22Rv1 (cell line): Measurements from ENCODE around the gene CDKN3.

Experiments
- ZFX ChIP-seq: fragments of 450-650 bp; IDR thresholded peaks from 2 replicates; pipeline ENCODE4 v1.6.1; 2017; ENCODE audit warnings: antibody characterized with exemption, borderline replicate concordance
- TF ChIP-seq, protein P1 (sequence below): fragments of 450-650 bp; IDR thresholded peaks from 2 replicates; pipeline ENCODE4 v1.5.1; 2017; ENCODE audit warnings: mild to moderate bottlenecking

DNA sequence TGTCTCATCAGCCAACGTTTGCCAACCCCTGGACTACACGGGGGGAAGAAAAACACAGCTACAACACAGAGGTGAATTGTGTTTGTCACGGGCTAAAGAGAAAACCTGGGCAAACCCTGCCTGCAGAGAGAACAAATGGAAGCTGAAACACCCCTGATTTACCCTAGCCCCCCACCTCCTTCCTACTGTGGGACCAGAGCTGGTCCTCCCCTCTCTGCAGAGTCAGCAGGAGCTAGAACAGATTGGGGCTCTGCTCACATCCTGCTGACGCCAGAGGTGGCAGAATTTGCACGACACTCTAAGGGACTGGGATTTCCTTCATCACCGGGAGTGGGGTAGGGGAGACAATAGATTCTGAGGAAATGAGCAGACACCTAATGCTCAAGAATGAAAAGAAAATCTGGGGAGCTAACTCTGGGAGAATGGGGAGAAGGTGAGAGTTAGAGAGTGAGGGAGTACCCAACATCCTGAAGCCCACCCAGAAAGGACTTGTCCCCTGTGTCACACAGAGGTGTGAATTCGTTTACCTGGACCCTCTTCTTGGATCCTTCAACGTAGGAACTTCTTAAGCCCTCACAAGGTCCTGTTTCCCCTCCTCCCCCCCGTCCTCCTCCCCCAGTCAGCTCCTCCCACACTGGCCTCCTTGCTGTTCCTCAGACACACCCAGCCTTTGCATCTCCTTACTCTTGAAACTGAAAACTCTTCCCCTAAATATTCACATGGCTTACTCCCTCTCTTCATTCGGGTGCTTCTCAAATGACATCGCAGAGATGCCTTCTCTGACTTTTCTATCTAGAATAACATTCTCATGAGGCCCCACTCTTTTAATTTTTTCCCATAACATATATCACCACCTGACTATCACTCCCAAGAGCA is 26.2 kb upstream of the CDKN3 start:
- TF ChIP-seq, protein P1, sequence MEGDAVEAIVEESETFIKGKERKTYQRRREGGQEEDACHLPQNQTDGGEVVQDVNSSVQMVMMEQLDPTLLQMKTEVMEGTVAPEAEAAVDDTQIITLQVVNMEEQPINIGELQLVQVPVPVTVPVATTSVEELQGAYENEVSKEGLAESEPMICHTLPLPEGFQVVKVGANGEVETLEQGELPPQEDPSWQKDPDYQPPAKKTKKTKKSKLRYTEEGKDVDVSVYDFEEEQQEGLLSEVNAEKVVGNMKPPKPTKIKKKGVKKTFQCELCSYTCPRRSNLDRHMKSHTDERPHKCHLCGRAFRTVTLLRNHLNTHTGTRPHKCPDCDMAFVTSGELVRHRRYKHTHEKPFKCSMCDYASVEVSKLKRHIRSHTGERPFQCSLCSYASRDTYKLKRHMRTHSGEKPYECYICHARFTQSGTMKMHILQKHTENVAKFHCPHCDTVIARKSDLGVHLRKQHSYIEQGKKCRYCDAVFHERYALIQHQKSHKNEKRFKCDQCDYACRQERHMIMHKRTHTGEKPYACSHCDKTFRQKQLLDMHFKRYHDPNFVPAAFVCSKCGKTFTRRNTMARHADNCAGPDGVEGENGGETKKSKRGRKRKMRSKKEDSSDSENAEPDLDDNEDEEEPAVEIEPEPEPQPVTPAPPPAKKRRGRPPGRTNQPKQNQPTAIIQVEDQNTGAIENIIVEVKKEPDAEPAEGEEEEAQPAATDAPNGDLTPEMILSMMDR: no peak
- TF ChIP-seq ZFX: no peak
